ENCODE results near the gene ATP5PB.

Gene ATP5PB

GRCh38 chr1:111407301-111407700 lies 42.0 kb upstream of the ATP5PB start:
- Histone ChIP-seq H3K27ac (no peak overlapping the region), H3K27me3 (peaks cover 30% of the 10 kb centered on the region), H3K4me3 (ENCODE audit: low read depth in 1 of 2, low read length in 1 of 2) (no peak overlapping the region), H3K9me3 (no peaks in the 10 kb centered on the region), H3K4me1 (ENCODE audit: control insufficient read depth in 1 of 2, insufficient read depth in 1 of 2, low read depth in 1 of 2, low read length in 1 of 2) (no peaks in the 10 kb centered on the region), H3K36me3 (no peaks in the 10 kb centered on the region)
- TF ChIP-seq CTCF (IDR thresholded peaks at IDR 0.05), result no peak

- Histone ChIP-seq H3K4me3 (ENCODE audit: low read depth in 1 of 2, low read length in 1 of 2) (no peak overlapping the region), H3K4me1 (ENCODE audit: control insufficient read depth in 1 of 2, insufficient read depth in 1 of 2, low read depth in 1 of 2, low read length in 1 of 2) (no peaks in the 10 kb centered on the region), H3K27ac (no peak overlapping the region), H3K36me3 (no peaks in the 10 kb centered on the region), H3K9me3 (no peaks in the 10 kb centered on the region), H3K27me3 (peaks cover 21% of the 10 kb centered on the region)
- TF ChIP-seq CTCF (IDR thresholded peaks at IDR 0.05), result no peak
These were observed 36.4 kb upstream of the ATP5PB start for GRCh38 chr1:111412839-111413238.

GRCh38 chr1:111414756-111415155 lies 34.5 kb upstream of the ATP5PB start:
- Histone ChIP-seq H3K27ac (no peak overlapping the region), H3K4me3 (ENCODE audit: low read depth in 1 of 2, low read length in 1 of 2) (no peak overlapping the region), H3K4me1 (ENCODE audit: control insufficient read depth in 1 of 2, insufficient read depth in 1 of 2, low read depth in 1 of 2, low read length in 1 of 2) (no peaks in the 10 kb centered on the region), H3K9me3 (no peaks in the 10 kb centered on the region), H3K27me3 (peaks cover 21% of the 10 kb centered on the region), H3K36me3 (no peaks in the 10 kb centered on the region)
- no peak for TF ChIP-seq CTCF (IDR thresholded peaks at IDR 0.05)

- Histone ChIP-seq H3K4me3 (ENCODE audit: low read depth in 1 of 2, low read length in 1 of 2) (no peak overlapping the region), H3K9me3 (no peaks in the 10 kb centered on the region), H3K4me1 (ENCODE audit: control insufficient read depth in 1 of 2, insufficient read depth in 1 of 2, low read depth in 1 of 2, low read length in 1 of 2) (no peaks in the 10 kb centered on the region), H3K36me3 (no peaks in the 10 kb centered on the region), H3K27ac (no peak overlapping the region), H3K27me3 (peaks cover 21% of the 10 kb centered on the region)
- TF ChIP-seq CTCF (IDR thresholded peaks at IDR 0.05), result no peak
These were observed 33.8 kb upstream of the ATP5PB start for GRCh38 chr1:111415461-111415860.

GRCh38 chr1:111417755-111418154 lies 31.5 kb upstream of the ATP5PB start:
- TF ChIP-seq CTCF (IDR thresholded peaks at IDR 0.05), result no peak
- Histone ChIP-seq H3K9me3 (no peaks in the 10 kb centered on the region), H3K27me3 (peaks cover 20% of the 10 kb centered on the region), H3K4me3 (ENCODE audit: low read depth in 1 of 2, low read length in 1 of 2) (no peak overlapping the region), H3K4me1 (ENCODE audit: control insufficient read depth in 1 of 2, insufficient read depth in 1 of 2, low read depth in 1 of 2, low read length in 1 of 2) (no peaks in the 10 kb centered on the region), H3K36me3 (no peaks in the 10 kb centered on the region), H3K27ac (no peak overlapping the region)

GRCh38 chr1:111419037-111419436 lies 30.2 kb upstream of the ATP5PB start:
- H3K36me3 ChIP-seq, result no peaks in the 10 kb centered on the region
- H3K4me1 ChIP-seq (ENCODE audit: control insufficient read depth in 1 of 2, insufficient read depth in 1 of 2, low read depth in 1 of 2, low read length in 1 of 2), result no peaks in the 10 kb centered on the region
- TF ChIP-seq CTCF (IDR thresholded peaks at IDR 0.05), result no peak
- peaks cover 9% of the 10 kb centered on the region for H3K27me3 ChIP-seq
- H3K27ac ChIP-seq, result no peak overlapping the region
- H3K9me3 ChIP-seq, result no peaks in the 10 kb centered on the region
- H3K4me3 ChIP-seq (ENCODE audit: low read depth in 1 of 2, low read length in 1 of 2), result no peak overlapping the region
